Gastroesophageal sphincter (tissue), 3 donors: ENCODE results near the gene SNPH.

ENCODE experiments used
- EP300 ChIP-seq: sonication (generic); formaldehyde crosslinking; IDR thresholded peaks from one replicate; pipeline ENCODE4 v1.6.1; 2017; ENCODE audit warnings: antibody characterized with exemption, mild to moderate bottlenecking
- POLR2A ChIP-seq, 2 donors: fragments of 450-650 bp; IDR thresholded peaks; one replicate each; pipeline ENCODE4 v1.6.1; 2017; ENCODE audit warnings: antibody characterized with exemption in 2 of 2, mild to moderate bottlenecking in 2 of 2, moderate library complexity in 1 of 2
- TF ChIP-seq, protein P1 (sequence below), 4 experiments: fragments of 200-600 bp in 2 of 4; fragments of 450-650 bp in 2 of 4; sonication (generic) in 1 of 4; IDR thresholded peaks; one replicate each; pipeline ENCODE4 v1.5.1; 2017 to 2019; ENCODE audit warnings: antibody characterized with exemption in 4 of 4, mild to moderate bottlenecking in 2 of 4, moderate library complexity in 2 of 4

DNA sequence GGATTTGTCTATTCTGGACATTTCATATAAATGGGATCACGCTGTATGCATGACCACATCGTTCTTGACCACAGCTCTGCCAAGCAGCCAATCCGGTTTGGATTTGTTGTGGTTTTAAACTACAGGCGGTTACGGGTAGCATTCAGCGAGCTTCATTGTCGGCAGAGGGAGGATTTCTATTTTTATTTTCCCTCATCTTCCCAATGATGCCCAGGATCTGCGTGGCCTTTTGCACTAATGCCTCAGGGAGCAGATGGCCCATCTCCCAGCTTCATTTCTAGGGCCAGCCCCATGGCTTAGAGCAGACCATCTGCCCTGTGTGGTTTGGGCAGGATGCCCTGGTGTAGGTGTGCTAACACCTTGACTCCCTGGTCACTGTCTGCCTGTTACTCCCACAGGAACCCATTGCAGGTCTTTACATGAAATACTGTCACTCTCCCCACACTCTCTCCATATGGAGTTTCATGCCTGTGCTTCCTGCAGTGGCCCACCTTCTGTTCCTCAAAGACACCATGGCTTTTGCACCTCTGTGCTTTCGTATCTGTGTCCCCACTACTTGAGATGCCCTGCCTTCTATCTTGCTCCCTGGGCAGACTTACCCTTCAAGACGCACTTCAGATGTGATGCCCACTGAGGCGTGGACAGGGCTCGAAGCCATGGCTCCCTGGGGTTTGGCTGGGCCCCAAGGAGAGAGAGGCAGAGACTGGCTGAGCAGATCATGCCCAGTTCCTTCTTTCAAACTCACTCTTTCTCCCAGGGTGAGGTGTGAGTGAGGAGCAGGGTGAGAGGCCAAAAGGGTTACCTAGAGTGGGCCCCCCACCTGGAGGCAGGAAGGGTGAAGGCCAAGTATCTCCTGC is 36.8 kb downstream of the SNPH start:
- TF ChIP-seq, protein P1, sequence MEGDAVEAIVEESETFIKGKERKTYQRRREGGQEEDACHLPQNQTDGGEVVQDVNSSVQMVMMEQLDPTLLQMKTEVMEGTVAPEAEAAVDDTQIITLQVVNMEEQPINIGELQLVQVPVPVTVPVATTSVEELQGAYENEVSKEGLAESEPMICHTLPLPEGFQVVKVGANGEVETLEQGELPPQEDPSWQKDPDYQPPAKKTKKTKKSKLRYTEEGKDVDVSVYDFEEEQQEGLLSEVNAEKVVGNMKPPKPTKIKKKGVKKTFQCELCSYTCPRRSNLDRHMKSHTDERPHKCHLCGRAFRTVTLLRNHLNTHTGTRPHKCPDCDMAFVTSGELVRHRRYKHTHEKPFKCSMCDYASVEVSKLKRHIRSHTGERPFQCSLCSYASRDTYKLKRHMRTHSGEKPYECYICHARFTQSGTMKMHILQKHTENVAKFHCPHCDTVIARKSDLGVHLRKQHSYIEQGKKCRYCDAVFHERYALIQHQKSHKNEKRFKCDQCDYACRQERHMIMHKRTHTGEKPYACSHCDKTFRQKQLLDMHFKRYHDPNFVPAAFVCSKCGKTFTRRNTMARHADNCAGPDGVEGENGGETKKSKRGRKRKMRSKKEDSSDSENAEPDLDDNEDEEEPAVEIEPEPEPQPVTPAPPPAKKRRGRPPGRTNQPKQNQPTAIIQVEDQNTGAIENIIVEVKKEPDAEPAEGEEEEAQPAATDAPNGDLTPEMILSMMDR (IDR thresholded peaks at IDR 0.05): no peak
- no peak for TF ChIP-seq POLR2A (IDR thresholded peaks at IDR 0.05)
- no peak for TF ChIP-seq EP300
